SK-N-SH treated with all-trans-retinoic acid at 6 μM for 48 hours (cell line): ENCODE measurements around the gene SLC8A3.

ENCODE experiments used
- ARNTL ChIP-seq: fragments of 450-650 bp; formaldehyde crosslinking; IDR thresholded peaks from 2 replicates; pipeline ENCODE4 v1.5.0; 2020; ENCODE audit warnings: low read depth, mild to moderate bottlenecking, moderate library complexity, borderline replicate concordance
- BACH2 ChIP-seq: fragments of 250-450 bp; sonication (Bioruptor Pico); IDR thresholded peaks from 2 replicates; pipeline ENCODE4 v1.9.0; 2021; ENCODE audit warnings: mild to moderate bottlenecking, borderline replicate concordance
- CSDC2 ChIP-seq: fragments of 250-450 bp; sonication (Bioruptor Pico); IDR thresholded peaks from 2 replicates; pipeline ENCODE4 v1.5.0; 2020; ENCODE audit warnings: mild to moderate bottlenecking, moderate library complexity
- ESRRG ChIP-seq: fragments of 250-450 bp; sonication (Bioruptor Pico); IDR thresholded peaks from 2 replicates; pipeline ENCODE4 v1.6.1; 2021; ENCODE audit warnings: mild to moderate bottlenecking
- OSR1 ChIP-seq: fragments of 250-450 bp; sonication (Bioruptor Pico); IDR thresholded peaks from 2 replicates; pipeline ENCODE4 v1.8.0; 2022; ENCODE audit warnings: moderate library complexity, mild to moderate bottlenecking, inconsistent platforms
- RARB ChIP-seq: fragments of 250-450 bp; sonication (Bioruptor Pico); IDR thresholded peaks from 2 replicates; pipeline ENCODE4 v1.8.0; 2021; ENCODE audit warnings: mild to moderate bottlenecking, moderate library complexity
- SNAI2 ChIP-seq: fragments of 250-450 bp; sonication (Bioruptor Pico); IDR thresholded peaks from 2 replicates; pipeline ENCODE4 v1.5.0; 2020; ENCODE audit warnings: mild to moderate bottlenecking, moderate library complexity
- TCF4 ChIP-seq: fragments of 250-450 bp; sonication (Bioruptor Pico); IDR thresholded peaks from 2 replicates; pipeline ENCODE4 v1.8.0; 2021; ENCODE audit warnings: mild to moderate bottlenecking, moderate library complexity, borderline replicate concordance
- TOX ChIP-seq: fragments of 250-450 bp; sonication (Bioruptor Pico); IDR thresholded peaks from 2 replicates; pipeline ENCODE4 v1.8.0; 2021; ENCODE audit warnings: mild to moderate bottlenecking, moderate library complexity, borderline replicate concordance
- ZFP3 ChIP-seq: fragments of 250-450 bp; sonication (Bioruptor Pico); IDR thresholded peaks from 2 replicates; pipeline ENCODE4 v1.5.0; 2020; ENCODE audit warnings: mild to moderate bottlenecking, moderate library complexity
- ZFP30 ChIP-seq: fragments of 450-650 bp; formaldehyde crosslinking; IDR thresholded peaks from 2 replicates; pipeline ENCODE4 v1.5.0; 2022; ENCODE audit warnings: mild to moderate bottlenecking, moderate library complexity
- ZNF8 ChIP-seq: fragments of 450-650 bp; formaldehyde crosslinking; IDR thresholded peaks from 2 replicates; pipeline ENCODE4 v1.5.0; 2020; ENCODE audit warnings: mild to moderate bottlenecking, moderate library complexity
- TF ChIP-seq, protein P1 (sequence below): fragments of 250-450 bp; sonication (Bioruptor Pico); IDR thresholded peaks from 2 replicates; pipeline ENCODE4 v1.5.1; 2021; ENCODE audit warnings: mild to moderate bottlenecking, moderate library complexity
- TF ChIP-seq, protein P2 (sequence below): fragments of 250-450 bp; sonication (Bioruptor Pico); IDR thresholded peaks from 2 replicates; pipeline ENCODE4 v1.8.0; 2020; ENCODE audit warnings: mild to moderate bottlenecking, moderate library complexity, borderline replicate concordance

GRCh38 chr14:70045310-70045709, 143.4 kb downstream of the SLC8A3 start:
- no peak for TF ChIP-seq ESRRG
- TF ChIP-seq, protein P1, sequence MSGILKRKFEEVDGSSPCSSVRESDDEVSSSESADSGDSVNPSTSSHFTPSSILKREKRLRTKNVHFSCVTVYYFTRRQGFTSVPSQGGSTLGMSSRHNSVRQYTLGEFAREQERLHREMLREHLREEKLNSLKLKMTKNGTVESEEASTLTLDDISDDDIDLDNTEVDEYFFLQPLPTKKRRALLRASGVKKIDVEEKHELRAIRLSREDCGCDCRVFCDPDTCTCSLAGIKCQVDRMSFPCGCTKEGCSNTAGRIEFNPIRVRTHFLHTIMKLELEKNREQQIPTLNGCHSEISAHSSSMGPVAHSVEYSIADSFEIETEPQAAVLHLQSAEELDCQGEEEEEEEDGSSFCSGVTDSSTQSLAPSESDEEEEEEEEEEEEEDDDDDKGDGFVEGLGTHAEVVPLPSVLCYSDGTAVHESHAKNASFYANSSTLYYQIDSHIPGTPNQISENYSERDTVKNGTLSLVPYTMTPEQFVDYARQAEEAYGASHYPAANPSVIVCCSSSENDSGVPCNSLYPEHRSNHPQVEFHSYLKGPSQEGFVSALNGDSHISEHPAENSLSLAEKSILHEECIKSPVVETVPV = no peak
- no peak for TF ChIP-seq ZNF8 (CRISPR knock-in tag)
- no peak for TF ChIP-seq ZFP30 (CRISPR knock-in tag)
- TF ChIP-seq BACH2 = no peak
- TF ChIP-seq SNAI2 (CRISPR knock-in tag) = no peak
- TF ChIP-seq TCF4 (CRISPR knock-in tag) = no peak
- no peak for TF ChIP-seq CSDC2 (CRISPR knock-in tag)
- TF ChIP-seq, protein P2, sequence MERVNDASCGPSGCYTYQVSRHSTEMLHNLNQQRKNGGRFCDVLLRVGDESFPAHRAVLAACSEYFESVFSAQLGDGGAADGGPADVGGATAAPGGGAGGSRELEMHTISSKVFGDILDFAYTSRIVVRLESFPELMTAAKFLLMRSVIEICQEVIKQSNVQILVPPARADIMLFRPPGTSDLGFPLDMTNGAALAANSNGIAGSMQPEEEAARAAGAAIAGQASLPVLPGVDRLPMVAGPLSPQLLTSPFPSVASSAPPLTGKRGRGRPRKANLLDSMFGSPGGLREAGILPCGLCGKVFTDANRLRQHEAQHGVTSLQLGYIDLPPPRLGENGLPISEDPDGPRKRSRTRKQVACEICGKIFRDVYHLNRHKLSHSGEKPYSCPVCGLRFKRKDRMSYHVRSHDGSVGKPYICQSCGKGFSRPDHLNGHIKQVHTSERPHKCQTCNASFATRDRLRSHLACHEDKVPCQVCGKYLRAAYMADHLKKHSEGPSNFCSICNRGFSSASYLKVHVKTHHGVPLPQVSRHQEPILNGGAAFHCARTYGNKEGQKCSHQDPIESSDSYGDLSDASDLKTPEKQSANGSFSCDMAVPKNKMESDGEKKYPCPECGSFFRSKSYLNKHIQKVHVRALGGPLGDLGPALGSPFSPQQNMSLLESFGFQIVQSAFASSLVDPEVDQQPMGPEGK (CRISPR knock-in tag) = no peak
- no peak for TF ChIP-seq RARB (CRISPR knock-in tag)
- TF ChIP-seq OSR1 (CRISPR knock-in tag) = no peak
- TF ChIP-seq TOX (CRISPR knock-in tag) = no peak
- no peak for TF ChIP-seq ARNTL (CRISPR knock-in tag)
- TF ChIP-seq ZFP3 (CRISPR knock-in tag) = no peak
